ENCODE results near the gene PERP.
"Not testable (repeated sequence)": the region's sequence is repeated elsewhere in the genome, so short reads cannot be mapped to it uniquely, and the experiment has no call there.

The PERP gene

GRCh38 chr6:138107078-138107751, at the start of gene PERP:
Gene PERP (minus strand): TSS chr6:138107419. CDS start chr6:138107340, 79 bp downstream.
- peak; percentile 80 for DNase-seq (ENCODE audit: low spot score)

GRCh38 chr6:138155443-138155842, 48.2 kb upstream of the PERP start:
- no peak for DNase-seq (ENCODE audit: low spot score)

- DNase-seq (ENCODE audit: low spot score) = no peak
These were observed 39.3 kb upstream of the PERP start for GRCh38 chr6:138146544-138146943.

GRCh38 chr6:138145402-138145801, 38.2 kb upstream of the PERP start:
- DNase-seq (ENCODE audit: low spot score) = no peak

- no peak for DNase-seq (ENCODE audit: low spot score)
These were observed 35.6 kb upstream of the PERP start for GRCh38 chr6:138142806-138143205.

- DNase-seq (ENCODE audit: low spot score) = no peak
These were observed 22.0 kb upstream of the PERP start for GRCh38 chr6:138129190-138129589.

- no peak for DNase-seq (ENCODE audit: low spot score)
These were observed 20.9 kb upstream of the PERP start for GRCh38 chr6:138128096-138128495.

- DNase-seq (ENCODE audit: low spot score) = no peak
These were observed 16.9 kb upstream of the PERP start for GRCh38 chr6:138124096-138124495.

GRCh38 chr6:138119976-138120375, 12.8 kb upstream of the PERP start:
- no peak for DNase-seq (ENCODE audit: low spot score)

GRCh38 chr6:138119229-138119628, 12.0 kb upstream of the PERP start:
- not testable (repeated sequence) for DNase-seq (ENCODE audit: low spot score)

GRCh38 chr6:138117376-138117914, 10.2 kb upstream of the PERP start:
- no peak for DNase-seq (ENCODE audit: low spot score)

GRCh38 chr6:138116661-138116999, 9.4 kb upstream of the PERP start:
- DNase-seq (ENCODE audit: low spot score) = no peak

- peak; percentile 65 for DNase-seq (ENCODE audit: low spot score)
These were observed 8.8 kb upstream of the PERP start for GRCh38 chr6:138115877-138116660.

- no peak for DNase-seq (ENCODE audit: low spot score)
These were observed 8.0 kb upstream of the PERP start for GRCh38 chr6:138115201-138115600.

- DNase-seq (ENCODE audit: low spot score) = no peak
These were observed 6.5 kb upstream of the PERP start for GRCh38 chr6:138113588-138114210.

- DNase-seq (ENCODE audit: low spot score) = no peak
These were observed 3.0 kb upstream of the PERP start for GRCh38 chr6:138110229-138110628.

- DNase-seq (ENCODE audit: low spot score) = peak; percentile 59
These were observed 2.1 kb upstream of the PERP start for GRCh38 chr6:138109042-138109997.

GRCh38 chr6:138107752-138108592, 753 bp upstream of the PERP start:
- DNase-seq (ENCODE audit: low spot score) = peak; percentile 93

GRCh38 chr6:138106665-138107077, 548 bp downstream of the PERP start:
- no peak for DNase-seq (ENCODE audit: low spot score)

- peak; percentile 59 for DNase-seq (ENCODE audit: low spot score)
These were observed 1.1 kb downstream of the PERP start for GRCh38 chr6:138105880-138106664.
